Measurements from ENCODE around the gene HEPN1. TPM values are rescaled to one million over a fixed set of nuclear protein-coding genes. Genes with fewer than 3 reads are reported as not detected.

The HEPN1 gene
- total RNA-seq, 1 experiment from 2014 or later, result not detected

DNA sequence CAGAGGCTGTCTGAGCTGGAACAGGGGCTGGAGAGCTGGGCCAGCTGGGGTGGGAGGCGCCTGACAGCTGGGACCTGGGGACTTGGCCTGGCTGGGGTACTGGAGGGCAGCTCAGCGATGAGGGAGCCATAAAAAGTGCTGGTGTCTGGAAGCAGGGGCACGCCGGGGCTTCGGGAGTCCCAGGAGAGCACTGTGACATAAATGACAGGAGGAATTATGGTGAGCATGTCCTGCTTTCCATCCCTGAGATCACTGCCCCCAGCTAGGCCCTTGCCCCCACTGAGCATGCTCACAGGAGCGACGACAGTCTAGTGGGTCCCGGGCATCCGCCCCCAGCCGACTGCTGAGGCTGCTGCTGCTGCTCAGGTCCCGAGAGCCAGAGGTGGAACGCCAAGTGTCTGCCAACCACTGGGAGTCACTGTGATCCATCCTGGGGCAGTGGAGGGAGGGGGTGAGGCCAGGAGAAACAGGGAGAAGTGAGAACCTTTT lies 27.6 kb upstream of the HEPN1 start:
- in situ Hi-C loops (cut with HindIII; ENCODE audit: low pct_unique_long_range_greater_than_20kb, low sequenced_read_pairs), result no loop called here
- no peaks in the 10 kb centered on the region for H3K36me3 ChIP-seq (ENCODE audit: control insufficient read depth, insufficient read depth, low read length)
- H3K27ac ChIP-seq (ENCODE audit: low read length), result no peak overlapping the region
- DNase-seq (ENCODE audit: low read depth, low spot score) (no peak), ATAC-seq (no peak)
- TF ChIP-seq, protein P1, sequence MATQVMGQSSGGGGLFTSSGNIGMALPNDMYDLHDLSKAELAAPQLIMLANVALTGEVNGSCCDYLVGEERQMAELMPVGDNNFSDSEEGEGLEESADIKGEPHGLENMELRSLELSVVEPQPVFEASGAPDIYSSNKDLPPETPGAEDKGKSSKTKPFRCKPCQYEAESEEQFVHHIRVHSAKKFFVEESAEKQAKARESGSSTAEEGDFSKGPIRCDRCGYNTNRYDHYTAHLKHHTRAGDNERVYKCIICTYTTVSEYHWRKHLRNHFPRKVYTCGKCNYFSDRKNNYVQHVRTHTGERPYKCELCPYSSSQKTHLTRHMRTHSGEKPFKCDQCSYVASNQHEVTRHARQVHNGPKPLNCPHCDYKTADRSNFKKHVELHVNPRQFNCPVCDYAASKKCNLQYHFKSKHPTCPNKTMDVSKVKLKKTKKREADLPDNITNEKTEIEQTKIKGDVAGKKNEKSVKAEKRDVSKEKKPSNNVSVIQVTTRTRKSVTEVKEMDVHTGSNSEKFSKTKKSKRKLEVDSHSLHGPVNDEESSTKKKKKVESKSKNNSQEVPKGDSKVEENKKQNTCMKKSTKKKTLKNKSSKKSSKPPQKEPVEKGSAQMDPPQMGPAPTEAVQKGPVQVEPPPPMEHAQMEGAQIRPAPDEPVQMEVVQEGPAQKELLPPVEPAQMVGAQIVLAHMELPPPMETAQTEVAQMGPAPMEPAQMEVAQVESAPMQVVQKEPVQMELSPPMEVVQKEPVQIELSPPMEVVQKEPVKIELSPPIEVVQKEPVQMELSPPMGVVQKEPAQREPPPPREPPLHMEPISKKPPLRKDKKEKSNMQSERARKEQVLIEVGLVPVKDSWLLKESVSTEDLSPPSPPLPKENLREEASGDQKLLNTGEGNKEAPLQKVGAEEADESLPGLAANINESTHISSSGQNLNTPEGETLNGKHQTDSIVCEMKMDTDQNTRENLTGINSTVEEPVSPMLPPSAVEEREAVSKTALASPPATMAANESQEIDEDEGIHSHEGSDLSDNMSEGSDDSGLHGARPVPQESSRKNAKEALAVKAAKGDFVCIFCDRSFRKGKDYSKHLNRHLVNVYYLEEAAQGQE (IDR thresholded peaks at IDR 0.05; ENCODE audit: insufficient read depth in 1 of 2, low read depth in 2 of 2, low read length in 1 of 2), result no peak
- TF ChIP-seq POLR2AphosphoS5 (IDR thresholded peaks at IDR 0.05; ENCODE audit: low read depth, low read length) (no peak), TCF7L2 (IDR thresholded peaks at IDR 0.05; ENCODE audit: low read depth, low read length) (no peak), SIN3A (IDR thresholded peaks at IDR 0.05; ENCODE audit: borderline replicate concordance, insufficient read depth, low read depth, low read length) (no peak)
- TF ChIP-seq, protein P2, sequence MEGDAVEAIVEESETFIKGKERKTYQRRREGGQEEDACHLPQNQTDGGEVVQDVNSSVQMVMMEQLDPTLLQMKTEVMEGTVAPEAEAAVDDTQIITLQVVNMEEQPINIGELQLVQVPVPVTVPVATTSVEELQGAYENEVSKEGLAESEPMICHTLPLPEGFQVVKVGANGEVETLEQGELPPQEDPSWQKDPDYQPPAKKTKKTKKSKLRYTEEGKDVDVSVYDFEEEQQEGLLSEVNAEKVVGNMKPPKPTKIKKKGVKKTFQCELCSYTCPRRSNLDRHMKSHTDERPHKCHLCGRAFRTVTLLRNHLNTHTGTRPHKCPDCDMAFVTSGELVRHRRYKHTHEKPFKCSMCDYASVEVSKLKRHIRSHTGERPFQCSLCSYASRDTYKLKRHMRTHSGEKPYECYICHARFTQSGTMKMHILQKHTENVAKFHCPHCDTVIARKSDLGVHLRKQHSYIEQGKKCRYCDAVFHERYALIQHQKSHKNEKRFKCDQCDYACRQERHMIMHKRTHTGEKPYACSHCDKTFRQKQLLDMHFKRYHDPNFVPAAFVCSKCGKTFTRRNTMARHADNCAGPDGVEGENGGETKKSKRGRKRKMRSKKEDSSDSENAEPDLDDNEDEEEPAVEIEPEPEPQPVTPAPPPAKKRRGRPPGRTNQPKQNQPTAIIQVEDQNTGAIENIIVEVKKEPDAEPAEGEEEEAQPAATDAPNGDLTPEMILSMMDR (IDR thresholded peaks at IDR 0.05), result no peak
- no peaks in the 10 kb centered on the region for H3K9me3 ChIP-seq (ENCODE audit: control insufficient read depth, insufficient read depth, low read depth, low read length)
- CTCF ChIA-PET, result no interaction called here
- BruUV-seq (replicated peaks), result no TSS peak
- POLR2A ChIA-PET, result no interaction called here
- H3K4me3 ChIP-seq (ENCODE audit: low read depth in 2 of 2, low read length in 2 of 2), result no peak overlapping the region
- no peaks in the 10 kb centered on the region for H3K4me1 ChIP-seq (ENCODE audit: control insufficient read depth, insufficient read depth, low read length)
- H3K27me3 ChIP-seq (ENCODE audit: control insufficient read depth, insufficient read depth, low read length), result peaks cover 9% of the 10 kb centered on the region
- intact Hi-C loops (cut with micrococcal nuclease; ENCODE audit: unreplicated experiment), result no loop called here

DNA sequence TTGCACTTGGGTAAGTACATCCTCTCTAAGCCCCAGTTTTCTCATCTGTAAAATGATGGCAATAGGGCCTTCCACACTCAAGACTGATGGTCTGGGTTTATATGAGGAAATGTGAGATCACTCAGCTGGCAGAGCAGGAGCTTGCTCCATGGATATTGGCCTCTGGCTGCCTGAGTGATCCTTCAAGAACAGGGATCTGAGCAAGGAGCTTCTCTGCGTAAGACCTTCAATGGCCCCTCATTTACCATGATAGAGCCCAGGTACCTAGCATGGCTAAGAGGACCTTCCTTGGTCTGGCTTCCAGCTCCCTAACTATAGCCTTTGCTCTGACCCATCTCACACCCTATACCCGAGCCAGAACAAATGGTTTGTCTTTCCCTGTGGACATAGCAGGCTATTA lies 26.9 kb upstream of the HEPN1 start:
- Histone ChIP-seq H3K27me3 (ENCODE audit: control insufficient read depth, insufficient read depth, low read length) (peaks cover 9% of the 10 kb centered on the region), H3K27ac (ENCODE audit: low read length) (no peak overlapping the region), H3K4me3 (ENCODE audit: low read depth in 2 of 2, low read length in 2 of 2) (no peak overlapping the region), H3K4me1 (ENCODE audit: control insufficient read depth, insufficient read depth, low read length) (no peaks in the 10 kb centered on the region), H3K36me3 (ENCODE audit: control insufficient read depth, insufficient read depth, low read length) (no peaks in the 10 kb centered on the region), H3K9me3 (ENCODE audit: control insufficient read depth, insufficient read depth, low read depth, low read length) (no peaks in the 10 kb centered on the region)
- DNase-seq (ENCODE audit: low read depth, low spot score), result no peak
- no TSS peak for BruUV-seq (replicated peaks)
- TF ChIP-seq TCF7L2 (IDR thresholded peaks at IDR 0.05; ENCODE audit: low read depth, low read length), result no peak
- TF ChIP-seq SIN3A (IDR thresholded peaks at IDR 0.05; ENCODE audit: borderline replicate concordance, insufficient read depth, low read depth, low read length), result no peak
- no peak for TF ChIP-seq POLR2AphosphoS5 (IDR thresholded peaks at IDR 0.05; ENCODE audit: low read depth, low read length)
- TF ChIP-seq, protein P2 (IDR thresholded peaks at IDR 0.05), result no peak
- TF ChIP-seq, protein P1 (IDR thresholded peaks at IDR 0.05; ENCODE audit: insufficient read depth in 1 of 2, low read depth in 2 of 2, low read length in 1 of 2), result no peak
- ChIA-PET POLR2A (no interaction called here), CTCF (no interaction called here)
- intact Hi-C loops (cut with micrococcal nuclease; ENCODE audit: unreplicated experiment), result no loop called here
- in situ Hi-C loops (cut with HindIII; ENCODE audit: low pct_unique_long_range_greater_than_20kb, low sequenced_read_pairs), result no loop called here
- ATAC-seq, result no peak
